NCI-H1694 (cell line): Measurements from ENCODE around the gene RABL6.
"Not testable (repeated sequence)": the region's sequence is repeated elsewhere in the genome, so short reads cannot be mapped to it uniquely, and the experiment has no call there.

ENCODE experiments used
- DNase-seq: peaks from one replicate; lab custom pipeline; 2025; lab: John Stamatoyannopoulos, UW

RABL6 gene

DNA sequence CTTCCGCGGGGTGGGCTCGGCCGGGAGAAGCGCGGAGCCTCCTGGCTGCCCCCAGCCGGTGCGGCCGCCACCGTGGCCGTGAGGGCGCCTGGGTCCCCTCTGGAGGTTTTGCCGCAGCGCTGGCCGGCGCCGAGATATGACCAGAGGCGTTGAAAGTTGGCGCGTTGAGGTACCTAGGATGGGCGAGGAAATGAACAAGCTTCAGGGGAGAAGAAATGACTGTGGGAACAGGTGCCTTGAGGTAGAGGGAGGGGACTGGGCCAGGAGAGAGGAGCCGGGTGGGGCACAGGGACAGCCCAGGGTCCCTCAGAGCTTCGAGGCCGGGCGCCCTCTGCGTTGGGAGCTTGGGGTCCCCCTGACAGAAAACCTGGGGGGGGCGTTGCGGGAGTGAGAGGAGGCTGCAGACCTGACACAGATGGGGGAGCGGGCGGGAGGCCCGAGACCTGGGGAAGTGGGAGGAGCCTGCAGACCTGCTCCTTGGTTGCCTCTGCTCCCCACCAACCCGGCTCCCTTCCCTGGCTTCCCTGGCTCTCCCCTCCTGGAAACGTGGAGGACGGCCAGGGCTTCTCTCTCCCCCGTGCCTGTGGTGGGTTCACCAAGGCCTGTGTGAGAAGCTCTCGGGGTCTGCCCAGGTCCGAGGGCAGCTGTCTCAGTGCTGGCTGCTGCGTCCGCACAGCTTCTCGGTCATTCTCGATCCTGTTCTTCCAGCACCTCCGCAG, 14.2 kb downstream of the RABL6 start:
- no peak for DNase-seq

DNA sequence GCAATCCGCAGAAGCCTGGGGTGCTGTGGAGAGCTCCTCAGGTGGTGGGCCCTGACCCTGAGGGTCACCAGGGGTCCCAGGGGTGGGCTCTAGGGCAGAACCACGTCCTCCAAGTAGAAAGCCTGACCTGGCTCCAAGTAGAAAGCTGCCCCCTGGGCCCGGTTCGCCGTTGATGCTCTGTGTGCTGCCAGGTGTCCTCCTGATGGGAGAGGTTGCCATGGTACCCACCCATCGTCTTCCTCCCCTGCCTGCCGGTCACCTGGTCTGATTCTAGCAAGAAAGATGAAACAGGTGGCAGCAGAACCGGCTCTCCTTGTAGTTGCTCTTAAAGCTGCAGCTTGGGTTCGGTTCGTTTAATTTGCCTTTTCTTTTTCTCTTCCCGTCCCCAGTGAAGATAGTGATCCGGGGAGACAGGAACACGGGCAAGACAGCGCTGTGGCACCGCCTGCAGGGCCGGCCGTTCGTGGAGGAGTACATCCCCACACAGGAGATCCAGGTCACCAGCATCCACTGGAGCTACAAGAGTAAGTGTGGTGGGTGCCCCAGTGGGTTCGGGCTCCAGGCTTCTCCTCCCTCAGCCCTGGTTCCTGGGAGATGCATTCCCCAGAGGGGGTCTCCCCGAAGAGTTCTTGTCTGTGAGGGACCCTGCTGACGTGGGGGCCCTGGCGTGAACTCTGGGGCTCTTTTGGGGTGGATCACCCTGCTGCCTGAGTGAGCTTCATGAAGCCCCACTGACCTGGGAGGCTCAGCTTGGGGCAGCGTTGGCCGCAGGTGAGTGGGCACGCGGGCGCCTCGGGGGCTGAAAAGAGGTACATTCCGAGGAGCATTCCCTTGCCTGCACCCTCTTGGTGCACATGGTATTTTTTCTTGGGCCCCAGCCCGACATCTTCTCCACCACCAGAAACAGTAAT, 15.6 kb downstream of the RABL6 start:
- no peak for DNase-seq

DNA sequence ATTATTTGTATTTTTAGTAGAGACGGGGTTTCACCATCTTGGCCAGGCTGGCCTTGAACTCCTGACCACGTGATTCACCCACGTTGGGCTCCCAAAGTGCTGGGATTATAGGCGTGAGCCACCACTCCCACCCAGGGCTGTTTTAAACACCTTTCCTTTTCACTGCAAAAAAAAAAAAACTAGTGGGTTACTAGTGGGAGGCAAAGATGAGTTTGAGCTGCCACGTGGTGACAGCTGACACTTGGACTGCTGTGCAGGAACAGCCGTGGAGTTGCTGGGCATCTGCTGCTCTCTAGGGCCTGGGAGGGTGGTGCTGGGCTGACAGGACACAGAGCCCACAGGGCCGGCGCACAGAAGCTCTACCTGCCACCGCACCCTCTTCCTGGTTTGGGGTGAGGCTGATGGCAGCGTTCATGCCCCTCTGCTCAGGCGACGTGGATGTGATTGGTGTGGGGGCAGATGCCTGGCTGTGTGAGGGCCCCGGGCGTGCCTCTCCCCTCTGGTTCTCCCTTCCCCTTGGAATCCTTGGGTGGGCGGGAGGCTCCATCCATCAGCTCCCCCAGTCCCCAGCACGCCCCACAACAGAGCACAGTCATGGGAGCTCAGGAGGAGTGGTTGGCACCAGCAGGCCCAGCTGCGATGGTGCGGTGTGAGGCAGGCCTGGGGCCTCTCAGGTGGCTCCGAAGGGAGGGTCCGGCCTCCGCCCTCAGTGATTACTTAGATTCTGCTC, 16.9 kb downstream of the RABL6 start:
- DNase-seq, result no peak

DNA sequence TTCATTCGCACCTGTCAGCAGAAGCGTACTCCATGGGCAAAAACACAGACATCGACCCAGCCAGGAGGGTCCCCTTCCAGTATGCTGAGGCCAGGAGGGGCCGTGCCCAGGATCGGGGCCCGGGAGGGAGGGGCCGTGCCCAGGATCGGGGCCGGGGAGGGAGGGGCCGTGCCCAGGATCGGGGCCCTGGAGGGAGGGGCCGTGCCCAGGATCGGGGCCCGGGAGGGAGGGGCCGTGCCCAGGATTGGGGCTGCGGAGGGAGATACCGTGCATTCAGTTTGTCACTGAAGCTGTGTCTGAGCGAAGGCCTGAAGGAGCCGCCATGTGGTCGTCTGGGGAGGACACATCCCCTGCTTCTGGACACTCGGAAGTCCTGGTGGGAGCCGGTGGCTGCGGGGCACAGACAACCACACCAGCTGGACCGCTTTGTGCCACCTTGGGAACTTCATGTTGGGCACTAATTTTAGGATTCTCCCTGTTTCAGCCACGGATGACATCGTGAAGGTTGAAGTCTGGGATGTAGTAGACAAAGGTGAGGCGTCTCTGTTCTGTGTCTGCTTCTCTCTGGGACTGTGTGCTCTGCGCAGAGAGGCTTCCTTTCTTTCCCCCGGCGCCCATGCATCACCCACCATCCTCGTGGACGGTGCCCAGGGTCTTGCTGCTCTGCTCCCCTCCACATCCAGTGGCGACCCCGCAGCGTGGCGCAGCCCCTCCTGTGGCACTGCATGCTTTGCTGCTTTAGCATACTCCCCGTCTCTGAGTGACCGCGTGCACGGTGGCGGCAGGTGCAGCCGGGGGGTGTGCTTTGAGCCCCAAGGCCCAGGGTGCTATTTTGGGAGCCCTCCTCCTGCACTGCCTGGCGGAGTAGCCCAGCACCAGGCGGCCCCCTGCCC, 17.8 kb downstream of the RABL6 start:
- no peak for DNase-seq

DNA sequence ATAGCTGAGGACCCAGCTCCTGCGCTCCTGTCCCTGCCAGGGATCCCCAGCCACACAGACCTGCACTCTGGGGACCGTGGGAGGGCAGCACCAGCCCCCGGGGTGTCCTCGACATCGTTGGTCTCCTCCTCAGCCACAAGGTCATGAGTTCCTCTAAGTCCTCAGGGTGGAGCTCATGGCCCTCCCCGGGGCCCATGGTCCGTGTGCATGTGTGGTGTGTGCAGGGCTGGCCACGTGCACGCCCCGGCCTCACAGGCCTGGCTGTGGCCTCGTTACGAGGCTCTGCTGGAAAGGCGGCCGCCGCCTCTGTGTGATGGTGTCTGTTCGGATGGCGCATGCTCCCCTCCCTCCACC, 18.4 kb downstream of the RABL6 start:
- DNase-seq, result no peak

DNA sequence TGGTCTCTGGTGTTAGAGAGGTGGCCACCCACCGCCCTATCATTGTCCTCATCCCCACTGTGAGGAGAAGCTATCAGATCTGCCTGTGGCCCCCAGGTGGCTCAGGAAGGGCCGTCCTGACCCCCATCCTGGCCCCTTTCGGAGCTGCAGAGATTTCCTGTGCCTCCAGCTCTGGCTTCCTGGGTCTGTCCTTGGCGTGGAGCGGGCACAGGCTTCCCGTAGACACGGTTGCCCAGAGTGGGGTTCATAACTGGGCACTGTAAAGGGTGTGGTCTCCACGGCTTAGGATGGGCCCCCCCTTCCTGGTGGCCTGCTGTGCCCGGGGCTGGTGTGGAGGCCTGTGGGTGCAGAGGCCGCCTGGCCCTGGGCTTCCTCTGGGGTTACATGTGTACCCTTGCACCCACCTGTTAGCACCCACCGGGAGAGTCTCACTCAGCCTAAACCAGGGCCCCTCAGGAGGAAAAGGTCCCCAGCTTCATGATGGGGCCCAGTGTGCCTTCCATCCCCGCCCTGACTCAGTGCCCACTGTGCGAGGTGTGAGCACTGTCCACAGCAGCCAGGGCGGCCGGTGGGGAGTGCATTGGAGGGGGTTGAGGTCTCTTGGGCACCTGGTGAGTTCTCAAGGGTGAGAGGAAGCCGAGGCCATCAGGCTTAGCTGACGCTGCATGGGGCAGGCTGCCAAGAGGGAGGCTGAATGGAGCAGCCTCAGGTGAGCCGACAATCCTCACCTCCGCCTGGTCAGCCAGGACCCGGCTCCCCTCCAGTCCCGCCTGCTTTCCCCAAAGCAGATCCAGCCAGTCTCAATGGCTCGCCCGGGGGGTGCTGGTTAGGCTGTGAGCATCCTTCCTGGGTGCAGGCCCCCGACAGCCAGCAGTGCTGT, 19.2 kb downstream of the RABL6 start:
- DNase-seq, result no peak

DNA sequence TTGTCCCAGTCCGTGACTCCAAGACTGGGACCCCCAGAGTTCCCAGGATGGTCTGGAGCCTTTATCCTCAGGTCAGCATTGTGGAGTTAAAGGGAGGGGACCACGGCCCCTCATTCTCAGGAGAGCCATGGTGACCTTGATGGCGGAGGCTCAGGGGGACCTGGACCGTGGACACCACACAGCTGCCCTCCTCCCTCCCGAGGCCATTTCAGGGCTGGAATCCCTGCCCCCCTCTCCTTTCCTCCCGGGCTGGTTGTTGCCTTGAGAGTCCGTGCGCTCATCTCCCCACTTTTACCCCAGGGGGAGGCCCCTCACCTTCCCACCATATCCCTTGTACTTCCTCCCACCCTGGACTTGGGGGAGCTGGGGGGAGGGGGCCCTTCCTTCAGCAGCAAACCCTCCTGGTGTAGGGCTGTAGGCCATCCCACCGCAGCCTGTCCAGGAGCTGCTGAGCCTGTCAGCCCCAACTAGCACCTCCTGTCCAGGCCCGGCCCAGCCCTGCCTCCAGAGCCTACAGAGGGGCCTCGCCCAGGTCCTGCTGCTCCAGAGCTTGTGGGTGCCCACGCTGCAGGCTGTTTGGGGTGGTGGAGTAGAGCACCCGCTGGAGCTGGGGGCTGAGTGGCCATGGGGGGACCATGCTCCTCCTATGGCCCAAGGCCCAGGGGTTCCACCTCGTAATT, 20.2 kb downstream of the RABL6 start:
- DNase-seq, result no peak

DNA sequence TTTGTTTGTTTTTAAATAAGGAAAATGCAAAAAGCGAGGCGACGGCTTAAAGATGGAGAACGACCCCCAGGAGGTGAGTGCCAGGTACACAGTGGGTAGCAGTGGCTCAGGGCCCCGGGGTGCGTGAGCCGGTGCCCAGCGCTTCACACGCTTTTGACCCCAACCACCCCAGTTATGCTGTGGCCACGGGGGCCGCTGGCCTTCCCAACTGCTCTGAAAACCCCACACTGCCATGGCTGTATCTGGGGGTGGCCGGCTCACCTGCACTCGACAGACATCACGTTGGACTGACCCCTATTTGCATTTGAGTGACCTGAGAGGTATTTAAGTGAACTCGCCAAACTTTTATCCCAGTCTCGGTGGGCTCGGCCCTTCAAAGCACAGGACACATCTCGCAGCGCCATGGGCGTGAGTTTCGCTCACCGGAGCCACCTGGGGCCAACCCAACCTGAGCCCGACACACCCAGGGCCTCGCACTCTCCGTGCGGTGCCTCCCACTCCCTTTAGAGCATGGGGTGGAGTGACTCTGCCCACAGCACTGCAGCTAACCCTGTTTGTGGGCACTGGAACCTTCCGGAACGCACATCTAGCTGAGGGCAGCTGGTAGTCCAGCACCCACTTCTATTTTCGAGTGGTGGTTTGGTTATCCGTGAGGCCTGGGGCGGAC, 20.9 kb downstream of the RABL6 start:
- no peak for DNase-seq

DNA sequence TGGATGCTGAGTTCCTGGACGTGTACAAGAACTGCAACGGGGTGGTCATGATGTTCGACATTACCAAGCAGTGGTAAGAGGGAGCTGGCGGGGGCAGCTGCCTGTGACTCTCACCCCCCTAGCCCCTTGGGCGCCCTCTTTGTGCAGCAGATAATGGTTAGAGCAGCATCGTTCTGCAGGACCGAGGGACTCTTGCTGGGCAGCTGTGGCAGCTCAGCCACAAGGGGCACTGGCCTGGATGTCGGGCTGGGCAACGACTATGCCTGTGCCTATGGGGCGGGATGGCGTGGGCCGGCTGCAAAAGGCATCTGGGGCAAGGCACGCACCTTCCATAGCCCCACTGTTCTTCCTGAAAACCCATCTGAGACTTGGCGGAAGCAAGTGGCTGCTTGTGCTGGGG, 21.7 kb downstream of the RABL6 start:
- DNase-seq, result no peak

DNA sequence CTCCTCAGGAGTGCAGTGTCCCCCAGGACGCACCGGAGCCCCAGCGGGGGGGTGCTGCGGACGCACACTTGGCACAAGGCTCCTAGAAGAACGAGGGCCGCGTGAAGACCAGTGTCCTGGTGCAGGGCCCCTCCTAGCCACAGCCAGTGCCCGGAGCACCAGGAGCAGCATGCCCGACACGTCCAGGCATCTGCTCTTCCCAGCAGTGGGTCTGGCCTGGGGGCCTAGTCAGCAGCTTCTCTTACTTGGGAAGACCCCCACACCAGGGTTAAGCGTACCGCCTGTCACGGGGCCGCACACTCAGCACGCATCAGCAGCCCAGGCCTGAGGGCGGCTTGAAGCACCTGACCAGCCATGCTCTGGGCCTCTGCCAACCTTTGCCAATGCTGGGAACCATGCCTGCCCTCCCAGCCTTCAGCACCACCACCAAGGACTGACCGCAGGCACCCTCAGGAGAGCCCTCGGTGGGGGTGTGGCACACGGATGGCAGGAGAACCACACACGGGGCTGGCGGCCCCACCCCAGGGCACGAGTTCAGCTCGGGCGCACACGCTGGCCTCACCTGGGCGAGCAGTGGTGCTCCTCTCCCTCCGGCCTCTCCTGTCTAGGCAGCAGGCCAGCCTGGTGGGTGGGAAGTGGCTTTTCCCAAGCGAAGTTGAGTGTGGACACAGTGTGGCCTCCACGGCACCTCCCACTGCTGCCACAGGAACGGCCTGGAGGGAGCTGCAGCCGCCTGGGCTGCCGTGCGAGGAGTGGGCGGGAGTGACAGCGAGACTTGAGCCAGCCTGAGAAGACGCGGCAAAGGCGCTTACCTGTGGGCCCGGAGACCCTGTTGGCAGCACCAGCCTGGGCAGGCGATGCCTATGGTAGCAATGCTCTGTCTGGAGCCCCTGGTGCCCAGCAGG, 22.5 kb downstream of the RABL6 start:
- no peak for DNase-seq

DNA sequence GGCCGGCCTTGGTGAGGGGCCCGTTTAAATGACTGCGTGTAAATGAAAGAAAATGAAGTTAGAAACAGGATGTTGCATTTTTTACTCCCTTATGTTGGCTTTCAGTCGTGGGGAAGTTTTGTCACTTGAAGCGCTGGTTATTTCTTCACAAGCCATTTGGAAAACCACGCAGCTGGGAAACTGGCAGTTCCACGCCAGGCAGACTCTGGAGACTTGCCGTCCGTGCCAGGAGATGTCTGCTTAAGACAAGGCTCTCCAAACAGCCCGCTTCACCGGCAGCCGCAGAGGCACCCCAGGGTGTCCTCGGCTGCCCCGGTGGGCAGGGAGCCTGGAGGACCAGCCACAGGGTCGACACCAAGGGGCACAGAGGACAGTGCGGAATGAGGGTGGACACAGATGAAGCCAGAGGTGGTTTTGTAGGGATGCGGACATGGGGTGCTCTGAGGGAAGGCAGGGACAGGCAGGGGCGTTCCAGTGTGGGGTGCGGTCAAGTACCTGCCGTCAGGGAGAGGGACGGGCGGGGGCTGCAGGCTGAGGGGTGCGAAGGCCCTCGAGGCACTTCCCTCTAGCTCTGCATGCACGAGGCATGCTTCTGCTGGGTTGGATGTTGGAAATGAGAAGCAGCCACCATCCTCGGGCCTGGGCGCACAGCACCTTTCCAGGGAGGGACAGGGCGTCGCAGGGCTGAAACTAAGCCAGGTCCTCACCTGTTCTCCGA, 23.4 kb downstream of the RABL6 start:
- no peak for DNase-seq

DNA sequence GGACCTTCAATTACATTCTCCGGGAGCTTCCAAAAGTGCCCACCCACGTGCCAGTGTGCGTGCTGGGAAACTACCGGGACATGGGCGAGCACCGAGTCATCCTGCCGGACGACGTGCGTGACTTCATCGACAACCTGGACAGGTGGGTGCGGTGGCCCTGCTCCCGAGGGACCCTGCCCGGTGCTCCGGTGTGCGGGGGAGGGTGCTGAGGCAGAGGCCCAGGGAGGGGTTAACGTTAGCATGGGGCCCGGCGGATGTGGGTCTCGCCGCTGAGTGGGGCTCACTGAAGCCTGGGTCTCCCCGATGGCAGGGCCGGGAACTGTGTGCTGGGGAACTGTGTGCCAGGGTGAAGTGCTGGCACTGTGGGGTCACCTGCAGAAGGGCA, 24.0 kb downstream of the RABL6 start:
- no peak for DNase-seq

DNA sequence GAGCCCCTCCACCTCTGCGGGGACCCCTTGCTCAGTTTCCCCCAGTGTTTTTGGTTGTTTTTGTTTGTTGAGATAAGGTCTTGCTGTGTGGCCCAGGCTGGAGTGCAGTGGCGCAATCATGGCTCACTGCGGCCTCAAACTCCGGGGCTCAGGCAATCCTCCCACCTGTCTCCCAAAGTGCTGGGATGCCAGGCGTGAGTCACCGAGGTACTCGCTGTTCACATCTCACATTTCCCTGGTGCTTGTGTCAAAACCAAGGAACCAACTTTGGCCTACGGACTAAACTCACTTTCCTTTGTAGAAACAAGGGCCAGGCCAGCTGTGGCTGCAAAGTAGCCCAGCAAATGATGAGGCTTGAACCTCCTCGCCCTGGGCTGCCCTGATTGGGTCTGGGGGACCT, 24.8 kb downstream of the RABL6 start:
- DNase-seq, result no peak

DNA sequence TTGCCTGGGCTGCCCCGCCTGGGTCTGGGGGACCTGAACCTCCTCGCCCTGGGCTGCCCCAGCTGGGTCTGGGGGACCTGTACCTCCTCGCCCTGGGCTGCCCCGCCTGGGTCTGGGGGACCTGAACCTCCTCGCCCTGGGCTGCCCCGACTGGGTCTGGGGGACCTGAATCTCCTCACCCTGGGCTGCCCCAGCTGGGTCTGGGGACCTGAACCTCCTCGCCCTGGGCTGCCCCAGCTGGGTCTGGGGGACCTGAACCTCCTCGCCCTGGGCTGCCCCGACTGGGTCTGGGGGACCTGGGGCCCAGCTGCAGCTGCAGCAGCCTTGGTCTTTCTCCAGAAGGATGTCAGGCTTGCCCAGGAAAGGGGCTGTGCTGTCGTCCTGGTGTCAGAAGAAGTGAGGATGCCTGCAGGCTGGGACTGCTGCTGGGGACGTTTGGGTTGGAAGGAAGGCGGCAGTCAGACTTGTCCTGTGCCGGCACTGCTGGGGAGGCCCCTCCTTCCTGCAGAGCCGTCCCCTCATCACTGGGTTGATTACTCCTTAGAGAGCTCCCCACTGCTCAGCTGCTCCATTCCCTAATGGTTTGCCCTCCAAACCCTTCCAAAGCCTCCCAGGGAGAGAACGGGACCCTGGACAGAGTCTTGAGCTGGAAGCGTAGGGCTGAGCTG, 25.8 kb downstream of the RABL6 start:
- DNase-seq, result not testable (repeated sequence)

DNA sequence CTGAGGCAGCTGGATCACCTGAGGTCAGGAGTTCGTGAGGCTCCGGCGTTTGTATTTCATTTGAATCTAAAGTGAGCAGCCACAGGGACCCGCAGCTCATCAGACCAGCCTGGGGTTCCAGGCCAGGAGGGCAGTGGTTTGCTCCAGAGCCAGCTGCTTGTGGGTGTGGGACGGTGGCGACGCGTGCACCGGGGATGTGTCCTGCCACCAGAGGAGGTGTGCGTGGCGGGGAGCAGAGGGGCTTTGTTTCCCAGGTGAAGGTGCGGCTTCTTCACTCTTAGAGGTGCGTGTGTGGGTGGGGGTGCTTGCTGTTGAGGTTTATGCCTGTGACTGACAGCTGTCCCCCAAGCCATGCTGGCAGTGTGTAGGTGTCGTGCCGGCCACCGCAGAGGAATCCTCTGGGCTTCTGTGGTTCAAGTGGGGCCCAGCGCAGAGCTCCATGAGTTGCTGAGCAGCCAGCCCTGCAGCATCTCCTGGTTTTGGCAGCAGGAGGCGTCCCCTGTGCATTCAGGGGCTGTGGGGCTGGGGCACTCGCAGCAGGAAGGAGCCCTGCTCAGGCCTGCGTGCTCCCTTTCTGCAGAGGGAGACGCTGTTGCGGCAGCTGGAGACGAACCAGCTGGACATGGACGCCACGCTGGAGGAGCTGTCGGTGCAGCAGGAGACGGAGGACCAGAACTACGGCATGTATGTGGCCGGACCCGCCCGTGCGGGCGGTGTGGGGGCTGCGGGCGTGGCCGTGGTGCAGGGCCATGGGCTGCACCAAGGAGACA, 27.6 kb downstream of the RABL6 start:
- no peak for DNase-seq
